Activated CD8-positive, alpha-beta T cell treated with anti-CD3 and anti-CD28 coated beads for 36 hours (primary cell): ENCODE results near the gene LAMA4. TPM values are rescaled to one million over a fixed set of nuclear protein-coding genes. Genes with fewer than 3 reads are reported as not detected.

Experiments used
- ATAC-seq: fragments of 200-7000 bp; cut with Tn5 transposase; one replicate; pipeline ENCODE4 v1.10.0; 2021; ENCODE audit warnings: mild to moderate bottlenecking, moderate library complexity
- CTCF ChIA-PET: fragments of 350-600 bp; sonication (Branson Sonifier 250); formaldehyde crosslinking; loops from one replicate; lab custom pipeline; 2021; ENCODE audit warnings: antibody characterized with exemption; lab: Charles Lee
- POLR2A ChIA-PET: fragments of 350-600 bp; sonication (Branson Sonifier 250); formaldehyde crosslinking; loops from one replicate; lab custom pipeline; 2021; ENCODE audit warnings: antibody characterized with exemption; lab: Charles Lee
- DNase-seq: peaks from one replicate; pipeline ENCODE4 v3.0.0-alpha.2; 2020
- H3K27ac Mint-ChIP-seq: one replicate; pipeline ENCODE4 v1.8.0; 2021; ENCODE audit warnings: mild to moderate bottlenecking, mixed read lengths
- H3K27me3 Mint-ChIP-seq: one replicate; pipeline ENCODE4 v1.8.0; 2021; ENCODE audit warnings: mixed read lengths
- H3K36me3 Mint-ChIP-seq: one replicate; pipeline ENCODE4 v1.8.0; 2021; ENCODE audit warnings: low read depth, mixed read lengths
- H3K4me1 Mint-ChIP-seq: one replicate; pipeline ENCODE4 v1.8.0; 2021; ENCODE audit warnings: low read depth, mixed read lengths
- H3K4me3 Mint-ChIP-seq: one replicate; pipeline ENCODE4 v1.8.0; 2021; ENCODE audit warnings: mild to moderate bottlenecking, moderate library complexity, mixed read lengths
- H3K9me3 Mint-ChIP-seq: one replicate; pipeline ENCODE4 v1.8.0; 2021; ENCODE audit warnings: mixed read lengths
- CTCF ChIP-seq: fragments of 200-600 bp; IDR thresholded peaks from one replicate; pipeline ENCODE4 v1.8.0; 2022; ENCODE audit warnings: antibody characterized with exemption, mild to moderate bottlenecking
- intact Hi-C: fragments of 100-400 bp; cut with micrococcal nuclease; formaldehyde crosslinking; loops from one replicate; pipeline ENCODE4 v1.10.0; 2022
- total RNA-seq, 2 experiments: library from RNA; stranded (reverse); gene quantifications; one replicate each; pipeline ENCODE4 v1.2.3, GENCODE V29; 2021

LAMA4 gene
- total RNA-seq, 2 experiments from 2014 or later = not detected

DNA sequence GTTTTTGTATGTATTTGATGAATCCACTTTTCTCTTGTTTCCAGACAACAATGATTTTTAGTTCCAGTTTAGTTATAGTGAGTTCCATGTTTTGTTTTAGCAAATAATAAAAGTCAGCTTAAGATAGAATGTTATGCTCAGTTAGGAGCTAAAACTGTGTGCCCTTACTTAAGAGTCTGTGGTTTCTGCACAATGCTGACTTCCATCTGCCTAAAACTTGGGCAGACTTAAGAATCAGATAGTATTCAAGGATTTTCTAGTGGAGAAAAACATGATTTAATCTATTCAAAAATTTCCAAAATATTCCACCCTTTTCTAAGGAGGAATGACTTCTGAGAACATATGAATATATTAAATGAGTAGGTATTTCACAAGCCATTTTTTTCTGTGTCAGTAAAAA, 32.8 kb downstream of the LAMA4 start:
- intact Hi-C loops = no loop called here
- peaks cover 3% of the 10 kb centered on the region for H3K27me3 Mint-ChIP-seq
- no peak for DNase-seq
- no peak overlapping the region for H3K27ac Mint-ChIP-seq
- no peaks in the 10 kb centered on the region for H3K9me3 Mint-ChIP-seq
- ChIA-PET CTCF (interaction anchor here (0.8 to 1.2 kb wide), 3 partner anchors 8 to 40 kb away, joined by 3 read pairs; no protein-coding TSS in a partner anchor), POLR2A (no interaction called here)
- no peak for ATAC-seq
- TF ChIP-seq CTCF = no peak
- no peaks in the 10 kb centered on the region for H3K36me3 Mint-ChIP-seq
- H3K4me3 Mint-ChIP-seq = no peak overlapping the region
- no peaks in the 10 kb centered on the region for H3K4me1 Mint-ChIP-seq

DNA sequence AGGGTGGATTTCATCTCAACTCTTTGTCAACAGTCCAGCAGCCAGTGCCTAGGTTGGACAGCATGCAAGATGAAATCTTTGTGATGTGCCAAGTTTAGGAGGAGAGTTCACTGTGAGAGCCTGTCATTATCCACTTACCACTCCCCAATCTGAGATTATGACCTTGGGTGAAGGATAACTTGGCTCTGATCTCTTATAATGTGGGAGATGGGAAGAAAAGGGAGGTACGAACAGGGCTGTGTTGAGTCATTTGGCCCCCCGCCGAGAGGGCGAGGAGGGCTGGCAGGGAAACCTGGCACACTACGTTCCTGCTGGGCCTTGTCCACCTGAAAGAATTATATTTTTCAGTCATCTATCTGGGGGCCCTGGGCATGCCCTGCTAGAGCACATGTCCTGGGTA, 35.8 kb downstream of the LAMA4 start:
- ChIA-PET POLR2A (no interaction called here), CTCF (no interaction called here)
- TF ChIP-seq CTCF = no peak
- Mint-ChIP-seq H3K4me1 (no peaks in the 10 kb centered on the region), H3K4me3 (no peak overlapping the region), H3K27ac (no peak overlapping the region), H3K36me3 (no peaks in the 10 kb centered on the region), H3K27me3 (no peaks in the 10 kb centered on the region), H3K9me3 (no peaks in the 10 kb centered on the region)
- ATAC-seq (no peak), DNase-seq (no peak)
- intact Hi-C loops = no loop called here

GRCh38 chr6:112216662-112217551, 37.5 kb downstream of the LAMA4 start:
- Mint-ChIP-seq H3K4me3 (no peak overlapping the region), H3K9me3 (no peaks in the 10 kb centered on the region), H3K27ac (no peak overlapping the region), H3K36me3 (no peaks in the 10 kb centered on the region), H3K27me3 (peaks cover 2% of the 10 kb centered on the region), H3K4me1 (no peaks in the 10 kb centered on the region)
- DNase-seq (no peak), ATAC-seq (no peak)
- ChIA-PET POLR2A (no interaction called here), CTCF (interaction anchor here (1.4 kb wide), 1 partner anchor 54 kb away, joined by 3 read pairs; no protein-coding TSS in a partner anchor)
- intact Hi-C loops = no loop called here
- TF ChIP-seq CTCF = no peak

DNA sequence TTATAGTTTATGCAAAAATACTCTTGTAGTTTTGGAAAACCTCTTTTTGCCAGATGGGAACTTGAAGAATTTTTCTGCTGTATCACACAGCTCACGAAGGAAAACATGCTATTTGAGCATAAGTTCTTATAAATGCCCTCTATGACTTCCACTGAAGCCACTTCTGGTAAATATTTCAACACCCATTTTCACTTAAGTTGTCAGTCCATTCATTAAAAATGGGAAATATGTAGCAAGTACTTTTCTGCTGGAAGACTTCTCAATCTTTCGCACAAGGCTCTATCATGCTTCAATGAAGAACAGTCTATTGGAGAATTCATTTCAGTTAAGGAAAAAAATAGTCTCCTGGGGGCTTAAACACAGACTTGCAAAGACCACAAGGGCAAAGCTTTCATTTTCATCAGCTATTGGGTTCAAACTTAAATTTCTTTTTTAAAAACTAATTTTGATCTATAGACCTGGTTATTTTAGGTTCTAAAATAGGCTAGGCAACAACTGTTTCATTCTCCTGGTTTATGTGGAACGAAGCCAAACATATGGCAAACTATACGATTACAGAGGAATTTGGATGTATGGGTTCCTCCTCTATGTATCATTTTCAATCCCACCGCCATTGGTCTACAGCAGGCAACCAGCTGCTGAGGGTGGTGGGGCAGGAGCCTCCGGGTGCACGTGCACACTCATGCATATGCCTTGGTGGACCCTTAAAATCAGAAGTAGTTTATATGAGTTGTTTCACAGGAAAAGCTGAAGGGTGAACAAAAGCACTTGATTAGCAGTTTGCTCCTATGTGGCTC, 38.7 kb downstream of the LAMA4 start:
- ATAC-seq (no peak), DNase-seq (no peak)
- H3K27ac Mint-ChIP-seq = no peak overlapping the region
- intact Hi-C loops = no loop called here
- TF ChIP-seq CTCF = no peak
- no peaks in the 10 kb centered on the region for H3K36me3 Mint-ChIP-seq
- ChIA-PET CTCF (no interaction called here), POLR2A (no interaction called here)
- no peak overlapping the region for H3K4me3 Mint-ChIP-seq
- no peaks in the 10 kb centered on the region for H3K9me3 Mint-ChIP-seq
- H3K27me3 Mint-ChIP-seq = peaks cover 8% of the 10 kb centered on the region
- H3K4me1 Mint-ChIP-seq = no peaks in the 10 kb centered on the region
